GM18499 (cell line): ENCODE measurements around the gene LIPK.
"Not testable (repeated sequence)": the region's sequence is repeated elsewhere in the genome, so short reads cannot be mapped to it uniquely, and the experiment has no call there.

ENCODE experiments used
- ATAC-seq: cut with Tn5 transposase; IDR thresholded peaks from one replicate; pipeline ENCODE4 v1.9.1; 2021; ENCODE audit warnings: moderate number of reproducible peaks; ENCODE audit not compliant: insufficient read depth, unreplicated experiment

Gene LIPK

GRCh38 chr10:88709361-88709760, 3.3 kb downstream of the LIPK start:
- not testable (repeated sequence) for ATAC-seq

GRCh38 chr10:88715517-88715916, 9.5 kb downstream of the LIPK start:
- no peak for ATAC-seq

- no peak for ATAC-seq
Observed at GRCh38 chr10:88721392-88721791, 15.3 kb downstream of the LIPK start.

GRCh38 chr10:88725798-88726197, 19.7 kb downstream of the LIPK start:
- no peak for ATAC-seq

GRCh38 chr10:88728107-88728763, 22.2 kb downstream of the LIPK start:
- no peak for ATAC-seq

- ATAC-seq, result no peak
Observed at GRCh38 chr10:88730864-88731263, 24.8 kb downstream of the LIPK start.

GRCh38 chr10:88731296-88731695, 25.2 kb downstream of the LIPK start:
- no peak for ATAC-seq

GRCh38 chr10:88733215-88733614, 27.2 kb downstream of the LIPK start:
- no peak for ATAC-seq

- ATAC-seq, result no peak
Observed at GRCh38 chr10:88735661-88736060, 29.6 kb downstream of the LIPK start.

GRCh38 chr10:88741921-88742320, 35.9 kb downstream of the LIPK start:
- ATAC-seq, result not testable (repeated sequence)

GRCh38 chr10:88742448-88742847, 36.4 kb downstream of the LIPK start:
- no peak for ATAC-seq

GRCh38 chr10:88744002-88744401, 38.0 kb downstream of the LIPK start:
- no peak for ATAC-seq

- no peak for ATAC-seq
Observed at GRCh38 chr10:88745633-88746032, 39.6 kb downstream of the LIPK start.

- no peak for ATAC-seq
Observed at GRCh38 chr10:88754287-88754686, 48.2 kb downstream of the LIPK start.

GRCh38 chr10:88755753-88756152, 49.7 kb downstream of the LIPK start:
- peak; percentile 71 for ATAC-seq

- ATAC-seq, result no peak
Observed at GRCh38 chr10:88756660-88757059, 50.6 kb downstream of the LIPK start.

- no peak for ATAC-seq
Observed at GRCh38 chr10:88759366-88760101, 53.5 kb downstream of the LIPK start, which contains the start of gene LIPN. Gene LIPN (plus strand): TSS chr10:88760020. CDS start chr10:88761406, 1,386 bp downstream.

GRCh38 chr10:88762906-88763305, 56.9 kb downstream of the LIPK start:
- no peak for ATAC-seq

GRCh38 chr10:88763441-88763840, 57.4 kb downstream of the LIPK start:
- no peak for ATAC-seq

GRCh38 chr10:88764110-88764509, 58.1 kb downstream of the LIPK start:
- ATAC-seq, result no peak

- no peak for ATAC-seq
Observed at GRCh38 chr10:88765816-88766215, 59.8 kb downstream of the LIPK start.

- ATAC-seq, result no peak
Observed at GRCh38 chr10:88769384-88769783, 63.3 kb downstream of the LIPK start.
